Muscle of leg (tissue), 11 donors: Measurements from ENCODE around the gene RAD9B. TPM values are rescaled to one million over a fixed set of nuclear protein-coding genes. Genes with fewer than 3 reads are reported as not detected.
"Not testable (repeated sequence)": the region's sequence is repeated elsewhere in the genome, so short reads cannot be mapped to it uniquely, and the experiment has no call there.

ENCODE experiments used
- DNase-seq: peaks from one replicate; pipeline ENCODE4 v3.0.0; 2013
- H3K27ac ChIP-seq: one replicate; pipeline ENCODE4 v1.5.1; 2013; ENCODE audit warnings: mild to moderate bottlenecking, low read length, control low read depth
- H3K27me3 ChIP-seq: one replicate; pipeline ENCODE4 v1.6.1; 2013; ENCODE audit warnings: low read length; ENCODE audit not compliant: control insufficient read depth, insufficient read depth
- H3K36me3 ChIP-seq: one replicate; pipeline ENCODE4 v1.6.1; 2013; ENCODE audit warnings: low read length; ENCODE audit not compliant: control insufficient read depth, insufficient read depth
- H3K4me1 ChIP-seq: one replicate; pipeline ENCODE4 v1.6.1; 2013; ENCODE audit warnings: low read length; ENCODE audit not compliant: control insufficient read depth, insufficient read depth
- H3K4me3 ChIP-seq: one replicate; pipeline ENCODE4 v1.5.1; 2013; ENCODE audit warnings: low read length, control low read depth
- H3K9me3 ChIP-seq: replicated peaks from 2 replicates; pipeline ENCODE4 v1.6.1; 2013; ENCODE audit warnings: low read depth, low read length; ENCODE audit not compliant: control insufficient read depth
- WGBS: methylation state at CpG from one replicate; pipeline ENCODE4 v1.1.5; 2013; ENCODE audit warnings: missing lambda C conversion rate; ENCODE audit not compliant: insufficient coverage; 5-methylcytosine and 5-hydroxymethylcytosine counted together
- polyA plus RNA-seq, 8 donors: library from polyadenylated mRNA; unstranded; fragments of 120-200 nt; gene quantifications; one replicate each; pipeline versions ENCODE4 v1.2.1 to v1.2.3, GENCODE V29; 2013; ENCODE audit warnings: inconsistent platforms in 1 of 8, low replicate concordance in 1 of 8; ENCODE audit not compliant: insufficient read length in 8 of 8, insufficient read depth in 1 of 8
- total RNA-seq: library from RNA; stranded (reverse); fragments of 120-200 nt; gene quantifications from one replicate; pipeline ENCODE4 v1.2.4, GENCODE V29; 2013

RAD9B gene
- total and polyA plus RNA-seq, 9 donors, result 1.8 to 3.5 (median 2.2) TPM

DNA sequence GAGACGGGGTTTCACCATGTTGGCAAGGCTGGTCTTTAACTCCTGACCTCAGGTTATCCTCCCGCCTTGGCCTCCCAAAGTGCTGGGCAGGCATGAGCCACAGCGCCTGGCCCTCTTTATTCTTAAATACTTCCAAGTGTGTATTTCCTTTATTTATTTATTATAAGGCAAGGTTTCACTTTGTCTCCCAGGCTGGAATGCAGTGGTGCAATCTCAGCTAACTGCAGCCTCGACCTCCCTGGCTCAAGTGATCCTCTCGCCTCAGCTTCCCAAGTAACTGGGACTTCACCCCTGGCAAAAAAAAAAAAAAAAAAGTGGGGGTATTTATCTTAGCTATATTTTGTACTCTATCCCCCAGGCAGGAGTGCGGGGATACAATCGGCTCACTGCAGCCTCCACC lies 26.7 kb upstream of the RAD9B start:
- Histone ChIP-seq H3K4me1 (no peaks in the 10 kb centered on the region), H3K9me3 (no peaks in the 10 kb centered on the region), H3K4me3 (no peak overlapping the region), H3K27ac (no peak overlapping the region), H3K36me3 (no peaks in the 10 kb centered on the region), H3K27me3 (no peaks in the 10 kb centered on the region)
- DNase-seq, result no peak
- no CpG with 5 or more reads among the region's 7 CpGs for WGBS

DNA sequence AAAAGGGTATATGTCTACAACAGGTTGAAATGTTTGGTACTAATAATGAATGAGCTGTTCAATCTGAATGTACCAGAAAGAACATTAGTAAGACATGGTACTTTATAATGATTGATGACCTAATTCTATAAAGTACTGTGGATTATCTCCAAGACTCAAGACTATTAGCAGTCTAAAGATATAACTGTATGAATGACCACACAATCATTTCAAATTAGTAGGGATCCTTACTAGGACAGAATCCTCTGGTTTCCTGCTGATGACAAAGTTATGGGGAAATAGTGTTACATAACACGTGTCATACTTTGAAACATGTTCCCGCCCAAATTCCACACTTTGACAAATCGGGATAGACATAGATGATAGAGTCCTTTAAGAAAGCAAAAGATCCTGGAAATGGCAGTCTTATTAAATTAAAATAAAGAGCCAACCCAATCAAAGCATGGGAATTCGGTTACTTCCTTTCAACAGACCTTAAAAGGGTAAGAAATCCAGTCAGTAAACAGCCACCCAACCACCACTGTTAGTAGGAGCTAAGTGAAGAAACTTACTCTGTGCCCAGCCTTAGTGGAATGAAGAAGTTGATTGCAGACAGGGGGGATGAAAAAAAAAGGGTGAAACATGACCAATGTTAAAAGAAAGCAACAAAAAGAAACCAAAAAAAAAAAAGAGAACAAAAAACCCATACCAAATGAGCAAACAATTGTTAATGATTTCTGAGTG lies 3.0 kb upstream of the RAD9B start:
- no CpG with 5 or more reads among the region's 4 CpGs for WGBS
- no peak overlapping the region for H3K27ac ChIP-seq
- DNase-seq, result no peak

DNA sequence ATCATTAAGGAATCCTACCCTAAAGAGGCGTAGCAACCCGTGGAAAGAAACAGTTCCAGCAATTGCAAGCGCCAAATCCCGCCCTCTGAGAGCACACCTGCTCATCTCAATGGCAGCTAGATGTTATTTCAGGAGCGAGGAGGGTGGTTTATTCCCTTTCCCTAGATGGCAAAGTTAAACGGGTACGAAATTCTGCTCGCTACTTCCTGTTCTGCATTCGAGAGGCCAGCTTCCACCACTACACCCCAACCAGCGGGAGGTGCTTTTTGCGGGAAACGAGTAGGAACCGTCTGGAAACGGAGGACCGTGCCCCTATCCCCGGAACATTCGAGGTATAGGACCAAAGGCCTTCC lies 756 bp upstream of the RAD9B start:
- DNase-seq, result peak; percentile 65
- 1% methylated on average over 12 of the region's 17 CpGs for WGBS
- H3K4me1 ChIP-seq, result peaks cover 14% of the 10 kb centered on the region

More for the DNA sequence above, 3.0 kb upstream of the RAD9B start:
- H3K4me1 ChIP-seq, result peaks cover 14% of the 10 kb centered on the region
- no peak overlapping the region for H3K4me3 ChIP-seq
- no peaks in the 10 kb centered on the region for H3K9me3 ChIP-seq
- H3K27me3 ChIP-seq, result no peaks in the 10 kb centered on the region
- peaks cover 8% of the 10 kb centered on the region for H3K36me3 ChIP-seq

DNA sequence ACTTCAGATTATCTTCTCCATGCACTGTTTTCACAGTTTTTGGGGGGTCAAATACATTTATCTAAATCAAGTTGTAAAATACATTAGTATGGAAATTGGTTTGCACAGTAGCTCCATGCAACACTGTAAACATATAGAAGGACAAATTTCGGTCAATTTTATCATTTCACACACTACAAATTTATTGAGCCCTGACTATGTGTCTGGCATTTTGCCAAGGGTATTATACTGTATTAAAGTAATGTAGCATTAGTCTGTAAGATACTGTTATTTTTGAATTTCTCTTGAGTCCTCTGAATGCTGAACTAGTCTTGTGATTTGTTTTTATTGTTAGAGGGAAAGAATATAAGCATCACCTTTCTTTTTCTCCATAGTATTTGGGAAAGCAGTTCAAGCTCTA lies 1.3 kb downstream of the RAD9B start:
- DNase-seq, result no peak
- Histone ChIP-seq H3K27ac (no peak overlapping the region), H3K4me3 (no peak overlapping the region), H3K36me3 (no peaks in the 10 kb centered on the region), H3K9me3 (no peaks in the 10 kb centered on the region), H3K4me1 (peaks cover 14% of the 10 kb centered on the region), H3K27me3 (no peaks in the 10 kb centered on the region)
- no CpG with 5 or more reads among the region's 1 CpG for WGBS

More for the DNA sequence above, 756 bp upstream of the RAD9B start:
- no peaks in the 10 kb centered on the region for H3K27me3 ChIP-seq
- no peaks in the 10 kb centered on the region for H3K9me3 ChIP-seq
- H3K4me3 ChIP-seq, result peak overlapping the region; percentile 90
- no peaks in the 10 kb centered on the region for H3K36me3 ChIP-seq
- H3K27ac ChIP-seq, result peak overlapping the region; percentile 87

DNA sequence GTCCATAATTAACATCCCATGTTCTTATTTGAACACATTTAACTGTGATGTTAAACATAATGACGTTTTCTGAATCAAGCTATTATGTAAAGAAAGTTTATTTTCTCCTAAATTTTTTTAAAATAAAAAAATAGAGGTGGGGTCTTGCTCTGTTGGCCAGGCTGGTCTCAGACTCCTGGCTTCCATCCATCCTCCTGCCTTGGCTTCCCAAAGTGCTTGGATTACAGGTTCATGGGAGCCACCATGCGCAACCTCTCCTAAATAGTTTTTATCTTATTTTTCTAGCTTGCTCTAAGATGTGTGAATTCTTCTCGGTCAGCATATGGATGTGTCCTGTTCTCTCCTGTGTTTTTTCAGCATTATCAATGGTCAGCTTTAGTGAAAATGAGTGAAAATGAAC lies 3.2 kb downstream of the RAD9B start:
- no CpG with 5 or more reads among the region's 3 CpGs for WGBS
- Histone ChIP-seq H3K4me1 (peaks cover 14% of the 10 kb centered on the region), H3K27ac (no peak overlapping the region), H3K9me3 (no peaks in the 10 kb centered on the region), H3K4me3 (no peak overlapping the region), H3K27me3 (no peaks in the 10 kb centered on the region), H3K36me3 (no peaks in the 10 kb centered on the region)
- no peak for DNase-seq

DNA sequence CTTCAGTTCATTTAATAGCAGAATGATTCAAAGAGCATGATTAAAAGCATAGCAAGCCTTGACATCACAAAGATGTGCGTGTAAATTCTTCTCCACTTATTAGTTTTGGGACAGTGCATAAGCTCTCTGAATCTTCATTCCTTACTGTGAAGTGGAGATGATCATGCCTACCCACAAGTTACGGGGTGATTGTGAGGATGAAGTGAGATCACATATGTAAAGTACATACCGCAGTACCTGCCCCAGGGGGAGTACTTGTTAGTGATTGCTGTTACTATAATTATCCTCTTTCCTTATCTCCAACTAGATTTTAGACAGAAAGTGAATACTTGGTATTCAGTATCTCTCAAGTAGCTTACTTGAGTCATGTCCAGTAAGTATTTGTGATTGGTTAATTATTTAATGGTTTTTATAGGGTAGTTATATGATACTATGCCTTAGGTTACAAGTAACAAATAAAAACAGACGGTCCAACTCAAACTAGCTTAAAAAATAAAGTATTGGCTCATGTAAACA lies 6.0 kb downstream of the RAD9B start:
- no peaks in the 10 kb centered on the region for H3K36me3 ChIP-seq
- no peak overlapping the region for H3K4me3 ChIP-seq
- no peaks in the 10 kb centered on the region for H3K27me3 ChIP-seq
- WGBS, result no CpG with 5 or more reads among the region's 4 CpGs
- H3K4me1 ChIP-seq, result no peaks in the 10 kb centered on the region
- no peak for DNase-seq
- no peak overlapping the region for H3K27ac ChIP-seq
- H3K9me3 ChIP-seq, result no peaks in the 10 kb centered on the region

DNA sequence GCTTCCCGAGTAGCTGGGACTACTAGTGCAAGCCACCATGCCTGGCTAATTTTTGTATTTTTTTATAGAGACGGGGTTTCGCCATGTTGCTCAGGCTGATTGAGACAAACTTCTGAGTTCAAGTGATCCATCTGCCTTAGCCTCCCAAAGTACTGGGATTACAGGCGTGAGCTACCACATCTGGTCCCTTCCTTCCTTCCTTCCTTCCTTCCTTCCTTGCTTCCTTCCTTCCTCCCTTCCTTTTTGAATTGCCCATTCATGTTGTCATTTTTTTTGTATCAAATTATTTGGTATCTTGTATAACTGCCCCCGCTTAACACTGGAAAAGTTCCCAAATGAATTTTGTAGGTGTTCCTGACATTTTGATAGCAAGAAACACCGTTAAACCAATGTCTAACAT lies 11.7 kb downstream of the RAD9B start:
- no peak for DNase-seq
- H3K9me3 ChIP-seq, result no peaks in the 10 kb centered on the region
- no peak overlapping the region for H3K27ac ChIP-seq
- no peaks in the 10 kb centered on the region for H3K36me3 ChIP-seq
- 93% methylated on average over 2 of the region's 6 CpGs for WGBS
- no peaks in the 10 kb centered on the region for H3K4me1 ChIP-seq
- H3K4me3 ChIP-seq, result no peak overlapping the region
- H3K27me3 ChIP-seq, result no peaks in the 10 kb centered on the region

DNA sequence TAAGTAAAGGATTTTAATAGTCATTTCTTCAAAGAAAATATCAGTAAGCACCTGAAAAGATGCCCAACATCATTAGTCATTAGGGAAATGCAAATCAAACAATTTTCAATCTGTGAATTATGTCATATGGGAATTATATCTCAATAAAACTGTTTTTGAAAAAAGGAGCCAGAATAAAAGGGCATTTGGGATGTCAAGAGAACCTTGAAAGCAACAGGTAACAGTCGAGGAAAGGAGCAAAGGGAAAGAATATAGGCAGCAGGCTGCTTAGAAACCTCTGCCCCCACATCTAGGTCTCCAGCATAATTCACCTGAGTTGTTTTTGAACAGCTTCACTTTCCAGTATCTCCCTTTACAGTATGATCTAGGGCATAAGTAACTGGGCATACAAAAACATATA lies 12.2 kb downstream of the RAD9B start:
- DNase-seq, result no peak
- no CpG with 5 or more reads among the region's 1 CpG for WGBS
- no peak overlapping the region for H3K4me3 ChIP-seq
- H3K4me1 ChIP-seq, result no peaks in the 10 kb centered on the region
- no peaks in the 10 kb centered on the region for H3K27me3 ChIP-seq
- H3K27ac ChIP-seq, result no peak overlapping the region
- no peaks in the 10 kb centered on the region for H3K9me3 ChIP-seq
- H3K36me3 ChIP-seq, result no peaks in the 10 kb centered on the region

DNA sequence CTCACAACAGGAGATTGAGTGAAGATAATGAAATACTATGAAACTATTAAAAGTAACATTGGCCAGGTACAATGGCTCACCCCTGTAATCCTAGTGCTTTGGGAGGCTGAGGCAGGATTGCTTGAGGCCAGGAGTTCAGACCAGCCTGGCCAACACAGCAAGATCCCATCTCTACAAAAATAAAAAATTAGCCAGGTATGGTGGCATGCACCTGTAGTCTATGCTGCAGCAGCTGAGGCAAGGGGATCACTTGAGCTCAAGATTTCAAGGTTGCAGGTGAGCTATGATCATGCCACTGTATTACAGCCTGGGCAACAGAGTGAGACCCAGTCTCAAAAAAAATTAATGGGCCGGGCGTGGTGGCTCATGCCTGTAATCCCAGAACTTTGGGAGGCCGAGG lies 14.9 kb downstream of the RAD9B start:
- no peak overlapping the region for H3K4me3 ChIP-seq
- H3K27ac ChIP-seq, result no peak overlapping the region
- no peaks in the 10 kb centered on the region for H3K27me3 ChIP-seq
- H3K9me3 ChIP-seq, result no peaks in the 10 kb centered on the region
- H3K36me3 ChIP-seq, result no peaks in the 10 kb centered on the region
- WGBS, result 87% methylated on average over 3 of the region's 3 CpGs
- no peak for DNase-seq
- no peaks in the 10 kb centered on the region for H3K4me1 ChIP-seq

DNA sequence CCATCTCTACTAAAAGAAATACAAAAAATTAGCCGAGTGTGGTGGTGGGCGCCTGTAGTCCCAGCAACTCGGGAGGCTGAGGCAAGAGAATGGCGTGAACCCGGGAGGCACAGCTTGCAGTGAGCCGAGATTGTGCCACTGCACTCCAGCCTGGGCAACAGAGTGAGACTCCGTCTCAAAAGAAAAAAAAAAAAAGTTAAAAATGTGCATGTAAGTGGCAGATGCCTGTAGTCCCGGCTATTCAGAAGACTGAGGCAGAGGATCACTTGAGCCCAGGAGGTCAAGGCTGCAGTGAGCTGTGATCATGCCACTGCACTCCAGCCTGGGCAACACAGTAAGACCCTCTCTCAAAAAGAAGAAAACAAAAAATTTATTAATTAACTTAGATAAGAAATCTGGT lies 15.9 kb downstream of the RAD9B start:
- not testable (repeated sequence) for H3K4me3 ChIP-seq, H3K36me3 ChIP-seq, H3K4me1 ChIP-seq, H3K27me3 ChIP-seq, H3K27ac ChIP-seq, DNase-seq, H3K9me3 ChIP-seq
- WGBS, result 93% methylated on average over 7 of the region's 8 CpGs
